NAMALWA (cell line): Measurements from ENCODE around the gene PRRT4.

Experiments
- DNase-seq: peaks from one replicate; pipeline ENCODE4 v3.0.0-alpha.2; 2015; ENCODE audit warnings: low spot score

PRRT4 gene

GRCh38 chr7:128343554-128344430 is 17.7 kb downstream of the PRRT4 start, which contains the start of gene RBM28:
Gene RBM28, minus strand, starts transcription at chr7:128343908. Its CDS starts 115 bp downstream, at chr7:128343793.
- DNase-seq: peak; percentile 99

GRCh38 chr7:128341733-128342132 is 19.8 kb downstream of the PRRT4 start:
- DNase-seq: no peak

- DNase-seq: no peak
These were observed 25.8 kb downstream of the PRRT4 start for GRCh38 chr7:128335730-128336129.

- no peak for DNase-seq
These were observed 37.2 kb downstream of the PRRT4 start for GRCh38 chr7:128324368-128324680.

- no peak for DNase-seq
These were observed 37.8 kb downstream of the PRRT4 start for GRCh38 chr7:128323459-128324367.

GRCh38 chr7:128323040-128323439 is 38.5 kb downstream of the PRRT4 start:
- no peak for DNase-seq

GRCh38 chr7:128322040-128322643 is 39.3 kb downstream of the PRRT4 start:
- DNase-seq: peak; percentile 64

- no peak for DNase-seq
These were observed 40.5 kb downstream of the PRRT4 start for GRCh38 chr7:128321044-128321422.

GRCh38 chr7:128318691-128319090 is 42.8 kb downstream of the PRRT4 start:
- no peak for DNase-seq

GRCh38 chr7:128311013-128311412 is 50.5 kb downstream of the PRRT4 start:
- DNase-seq: no peak

GRCh38 chr7:128310499-128310898 is 51.0 kb downstream of the PRRT4 start:
- DNase-seq: no peak

GRCh38 chr7:128309976-128310375 is 51.5 kb downstream of the PRRT4 start:
- DNase-seq: no peak

- no peak for DNase-seq
These were observed 52.4 kb downstream of the PRRT4 start for GRCh38 chr7:128309124-128309523.

GRCh38 chr7:128307061-128307460 is 54.4 kb downstream of the PRRT4 start:
- DNase-seq: no peak

GRCh38 chr7:128304212-128304611 is 57.3 kb downstream of the PRRT4 start:
- DNase-seq: no peak

- DNase-seq: no peak
These were observed 57.8 kb downstream of the PRRT4 start for GRCh38 chr7:128303643-128304042.

- no peak for DNase-seq
These were observed 58.4 kb downstream of the PRRT4 start for GRCh38 chr7:128303133-128303532.

GRCh38 chr7:128302139-128302538 is 59.4 kb downstream of the PRRT4 start:
- no peak for DNase-seq
